Bone marrow (tissue), 2 donors: ENCODE results near the gene SPG11.
"Not testable (repeated sequence)": the region's sequence is repeated elsewhere in the genome, so short reads cannot be mapped to it uniquely, and the experiment has no call there.

ENCODE experiments used
- DNase-seq, 2 donors: peaks; one replicate each; lab custom pipeline; 2025; lab: John Stamatoyannopoulos, UW

SPG11 gene

GRCh38 chr15:44554934-44555723 lies 108.3 kb downstream of the SPG11 start:
- no peak for DNase-seq

GRCh38 chr15:44550734-44551133 lies 112.7 kb downstream of the SPG11 start:
- no peak for DNase-seq

DNA sequence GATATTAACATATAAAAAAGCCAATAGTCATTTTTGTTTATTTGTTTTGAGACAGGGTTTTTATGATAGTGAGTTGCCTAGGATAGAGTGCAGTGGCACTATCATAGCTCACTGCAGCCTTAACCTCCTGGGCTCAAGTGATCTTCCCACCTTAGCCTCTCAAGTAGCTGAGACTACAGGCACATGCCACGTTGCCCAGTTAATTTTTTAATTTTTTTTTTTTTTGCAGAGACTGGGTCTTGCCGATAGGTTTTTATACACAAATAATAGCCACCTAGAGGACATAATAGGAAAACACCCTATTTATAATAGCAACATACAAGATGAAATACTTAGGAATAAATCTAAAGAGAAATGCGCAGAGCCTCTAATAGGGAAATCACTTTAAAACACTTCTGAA lies 113.2 kb downstream of the SPG11 start:
- DNase-seq, result peak in 1 of 2 donors; percentile 10

DNA sequence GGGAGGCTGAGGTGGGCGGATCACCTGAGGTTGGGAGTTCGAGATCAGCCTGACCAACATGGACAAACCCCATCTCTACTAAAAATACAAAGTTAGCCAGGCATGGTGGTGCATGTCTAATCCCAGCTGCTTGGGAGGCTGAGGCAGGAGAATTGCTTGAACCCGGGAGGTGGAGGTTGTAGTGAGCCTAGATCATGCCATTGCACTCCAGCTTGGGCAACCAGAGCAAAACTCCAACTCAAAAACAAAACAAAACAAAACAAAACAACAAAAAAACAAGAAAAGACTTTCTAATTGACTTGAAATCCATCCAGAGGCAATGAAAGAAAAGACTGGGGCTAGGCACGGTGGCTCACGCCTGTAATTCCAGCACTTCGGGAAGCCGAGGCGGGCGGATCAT lies 114.3 kb downstream of the SPG11 start:
- DNase-seq, result not testable (repeated sequence)

DNA sequence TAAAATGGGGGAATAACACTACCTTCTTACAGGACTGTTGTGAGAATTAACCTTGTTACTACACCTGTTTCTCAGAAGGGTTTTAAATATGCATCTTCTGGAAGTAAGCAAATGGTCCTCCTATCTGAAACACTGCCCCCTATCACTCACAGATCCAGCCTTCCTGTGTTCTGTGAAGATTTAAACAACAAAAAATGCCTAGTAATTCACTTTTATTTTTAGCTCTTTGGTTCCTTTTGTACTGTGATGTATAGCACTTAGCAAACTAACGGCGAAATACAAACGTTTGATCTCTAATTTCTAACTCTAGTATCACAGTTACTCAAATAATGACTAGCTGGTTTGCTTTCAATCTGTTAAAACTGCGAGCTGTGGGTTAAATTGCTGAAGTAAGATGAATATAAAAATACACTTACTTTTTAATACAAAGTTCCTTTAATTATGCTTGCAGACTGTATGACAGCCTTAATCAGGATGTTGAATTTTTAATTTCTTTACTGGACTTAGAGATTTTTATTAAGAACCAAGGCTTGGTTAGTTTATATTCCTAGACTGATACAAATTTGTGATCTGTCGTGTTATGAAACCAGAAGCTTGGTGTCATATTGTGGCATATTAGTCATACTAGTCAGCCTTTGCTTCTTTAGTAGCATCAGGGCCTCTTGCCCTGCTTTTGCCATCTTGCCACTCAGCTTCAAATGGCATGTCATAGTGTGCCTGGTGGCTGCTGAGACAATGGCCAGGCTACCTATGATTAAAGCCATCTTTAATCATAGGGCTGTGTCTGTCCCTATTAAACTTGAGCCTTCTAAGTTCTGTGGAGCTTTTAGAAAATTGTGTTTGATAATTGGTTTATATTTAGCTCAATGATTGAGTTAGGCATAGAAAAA lies 117.3 kb downstream of the SPG11 start:
- peak in 1 of 2 donors; percentile 35 for DNase-seq

- not testable (repeated sequence) for DNase-seq
These were observed 118.7 kb downstream of the SPG11 start for GRCh38 chr15:44544745-44545144.

- DNase-seq, result no peak
These were observed 120.9 kb downstream of the SPG11 start for GRCh38 chr15:44542596-44542995.

- DNase-seq, result no peak
These were observed 122.0 kb downstream of the SPG11 start for GRCh38 chr15:44541282-44541958.

DNA sequence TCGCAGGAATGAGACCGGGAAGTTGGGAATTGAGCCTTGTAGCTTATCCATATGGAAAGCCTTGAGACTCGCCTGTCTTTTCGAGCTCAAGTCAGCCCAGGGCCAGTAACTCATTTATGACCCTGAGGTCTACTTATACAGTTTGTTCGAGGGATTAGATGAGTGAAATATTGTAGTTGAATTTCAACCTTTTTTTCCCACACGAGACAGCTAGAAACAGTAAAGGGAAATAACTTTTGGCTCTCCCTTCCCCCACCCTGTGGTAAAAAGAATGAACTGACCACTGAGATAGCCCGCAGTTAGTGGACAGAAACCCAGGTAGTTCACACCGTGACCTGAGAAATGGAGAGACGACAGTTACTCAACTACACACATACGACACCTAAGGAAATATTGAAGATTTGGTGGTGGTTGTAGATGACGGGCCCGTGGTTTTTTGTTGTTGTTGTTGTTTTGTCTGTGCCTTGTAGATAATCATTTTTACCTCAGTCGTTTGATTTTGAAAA lies 125.7 kb downstream of the SPG11 start:
- no peak for DNase-seq

DNA sequence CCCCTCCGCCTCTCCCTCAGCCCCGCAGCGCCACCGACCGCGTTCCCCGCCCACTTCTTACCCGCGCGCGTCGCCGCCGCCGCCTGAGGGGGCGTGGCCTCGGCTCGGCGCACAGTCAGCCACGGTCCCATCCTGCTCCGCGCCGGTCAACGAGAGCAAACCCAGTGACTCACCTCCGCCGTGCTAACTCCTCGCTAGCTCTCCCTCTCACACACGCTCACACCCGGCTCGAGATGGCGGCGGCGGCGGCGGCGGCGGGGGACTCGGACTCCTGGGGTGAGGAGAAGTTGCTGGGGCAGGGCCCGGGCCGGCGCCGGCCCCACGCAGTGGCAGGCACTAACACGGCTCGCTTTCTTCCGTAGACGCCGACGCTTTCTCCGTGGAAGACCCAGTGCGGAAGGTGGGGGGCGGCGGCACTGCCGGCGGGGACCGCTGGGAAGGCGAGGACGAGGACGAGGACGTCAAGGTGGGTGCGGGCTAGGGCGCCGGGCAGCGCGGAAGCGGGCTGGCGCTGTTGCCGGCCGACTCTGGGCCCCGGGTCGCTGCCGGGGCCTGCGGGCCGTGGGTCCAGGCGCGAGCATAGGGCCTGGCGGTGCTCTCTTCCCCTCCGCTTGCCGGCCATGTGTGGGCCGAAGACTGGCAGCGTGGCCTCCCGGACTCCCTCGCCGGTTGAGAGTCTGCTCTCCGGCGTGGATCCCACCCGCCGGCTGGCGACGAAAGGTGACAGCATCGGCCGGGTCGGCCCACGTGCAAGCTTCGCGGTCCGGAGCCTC lies 126.3 kb downstream of the SPG11 start, which contains the start of gene EIF3J:
TSS of gene EIF3J (plus strand) at position 186 of the 773 bp plus-strand sequence. CDS start at position 234, 48 bp downstream.
- peak; percentile 94 to 98 for DNase-seq

DNA sequence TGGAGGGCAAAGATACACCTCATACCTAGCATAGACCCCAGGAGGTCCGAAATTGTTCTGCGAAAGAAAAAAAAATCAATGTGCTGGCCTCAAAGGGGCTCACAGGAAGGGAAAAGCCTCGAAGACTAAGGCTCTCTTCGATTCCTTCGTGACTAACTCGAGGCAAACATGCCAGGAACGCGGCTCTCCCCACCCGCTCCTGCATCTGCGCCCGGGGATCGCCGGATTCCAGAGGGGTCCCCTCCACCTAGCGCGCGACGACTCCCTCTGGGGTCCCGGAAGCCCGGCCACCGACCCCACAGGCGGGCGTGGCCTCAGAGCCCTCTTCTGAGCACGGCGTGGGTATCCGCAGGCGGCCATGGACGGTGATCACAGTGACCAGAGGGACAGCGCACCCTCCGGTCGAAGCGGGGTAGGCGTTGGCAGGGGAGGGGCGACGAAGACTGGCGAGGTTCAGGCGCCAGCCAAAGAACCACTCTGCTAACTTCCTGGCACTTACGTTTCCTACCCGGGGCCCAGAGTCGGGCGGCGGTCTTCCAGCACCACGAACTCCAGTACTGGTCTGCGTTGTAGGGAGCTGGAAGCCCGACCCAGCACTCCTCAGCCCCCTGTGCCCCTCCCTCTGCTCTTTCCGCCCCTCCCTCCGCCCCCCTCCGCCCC lies 127.0 kb downstream of the SPG11 start:
- peak; percentile 94 to 98 for DNase-seq

GRCh38 chr15:44535523-44536301 lies 127.8 kb downstream of the SPG11 start:
- no peak for DNase-seq

- DNase-seq, result no peak
These were observed 128.4 kb downstream of the SPG11 start for GRCh38 chr15:44535092-44535491.

DNA sequence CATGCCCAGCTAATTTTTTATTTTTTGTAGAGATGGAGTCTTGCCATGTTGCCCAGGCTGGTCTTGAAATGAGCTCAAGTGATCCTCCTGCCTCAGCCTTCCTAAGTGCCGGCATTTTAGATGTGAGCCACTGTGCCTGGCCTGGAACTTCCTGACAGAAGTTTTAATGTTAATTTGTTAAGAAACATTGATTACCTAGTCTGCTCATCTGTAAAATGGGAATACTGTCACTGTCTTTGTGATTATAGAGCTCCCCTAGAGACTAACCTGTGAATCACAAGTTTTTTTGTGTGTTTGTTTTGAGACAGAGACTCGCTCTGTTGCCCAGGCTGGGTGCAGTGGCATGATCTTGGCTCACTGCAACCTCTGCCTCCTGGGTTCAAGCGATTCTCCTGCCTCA lies 130.8 kb downstream of the SPG11 start:
- DNase-seq, result no peak

DNA sequence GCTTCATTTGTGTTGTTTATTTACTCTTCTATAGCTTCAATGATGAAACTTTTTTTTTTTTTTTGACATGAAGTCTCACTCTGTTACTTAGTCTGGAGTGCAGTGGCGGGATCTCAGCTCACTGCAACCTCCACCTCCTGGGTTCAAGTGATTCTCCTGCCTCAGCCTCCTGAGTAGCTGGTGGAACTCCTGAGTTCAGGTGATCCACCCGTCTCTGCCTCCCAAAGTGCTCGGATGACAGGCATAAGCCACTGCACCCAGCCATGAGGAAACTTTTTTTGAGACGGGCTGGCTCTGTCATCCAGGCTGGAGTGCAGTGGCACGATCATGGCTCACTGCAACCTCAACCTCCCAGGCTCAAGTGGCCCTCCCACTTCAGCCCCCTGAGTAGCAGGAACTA lies 131.2 kb downstream of the SPG11 start:
- not testable (repeated sequence) for DNase-seq

- no peak for DNase-seq
These were observed 132.8 kb downstream of the SPG11 start for GRCh38 chr15:44530653-44531052.

GRCh38 chr15:44529864-44530604 lies 133.4 kb downstream of the SPG11 start:
- DNase-seq, result no peak

DNA sequence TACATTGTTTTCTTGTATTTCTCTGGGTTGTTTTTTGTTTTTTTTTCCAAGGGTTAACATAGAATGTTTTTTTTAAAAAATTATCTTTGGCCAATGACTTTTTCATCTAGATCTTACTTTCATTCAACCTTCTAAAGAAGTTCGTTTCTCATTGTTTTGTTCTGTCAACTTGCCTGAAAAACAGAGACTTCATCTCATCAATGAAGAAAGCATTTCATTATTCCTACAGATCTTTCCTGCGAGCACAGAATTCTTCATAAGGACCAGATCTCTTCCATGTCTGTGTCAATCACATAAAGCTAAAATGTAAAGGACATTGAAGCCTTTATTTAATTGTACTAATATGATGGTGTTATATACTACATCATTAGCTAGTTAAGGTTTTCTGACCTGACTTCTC lies 136.2 kb downstream of the SPG11 start:
- no peak for DNase-seq

- DNase-seq, result no peak
These were observed 138.4 kb downstream of the SPG11 start for GRCh38 chr15:44525018-44525417.
